Stomach (tissue), 9 donors: ENCODE measurements around the gene WWOX. TPM values are rescaled to one million over a fixed set of nuclear protein-coding genes. Genes with fewer than 3 reads are reported as not detected.

Experiments used
- DNase-seq, 2 donors: peaks; one replicate each; pipeline versions ENCODE4 v3.0.0 to v3.0.0-alpha.2; 2013 to 2019
- H3K27ac ChIP-seq, 5 donors: fragments of 200-600 bp in 4 of 5; sonication (generic) in 4 of 5; one replicate each; pipeline ENCODE4 v1.5.1; 2013 to 2019; ENCODE audit warnings: mild to moderate bottlenecking in 1 of 5, moderate library complexity in 1 of 5
- H3K27me3 ChIP-seq, 3 donors: fragments of 200-600 bp; sonication (generic); one replicate each; pipeline ENCODE4 v1.5.1; 2017 to 2019; ENCODE audit warnings: mixed run types in 1 of 3
- H3K36me3 ChIP-seq, 4 donors: fragments of 200-600 bp; sonication (generic); 1 replicate in 3 of 4; 2 replicates in 1 of 4; pipeline ENCODE4 v1.5.1; 2016 to 2019
- H3K4me1 ChIP-seq, 4 donors: fragments of 200-600 bp; sonication (generic); one replicate each; pipeline ENCODE4 v1.5.1; 2016 to 2019
- H3K4me3 ChIP-seq, 4 donors: fragments of 200-600 bp; sonication (generic) in 3 of 4; one replicate each; pipeline ENCODE4 v1.5.1; 2016 to 2019; ENCODE audit warnings: mild to moderate bottlenecking in 1 of 4
- H3K9me3 ChIP-seq, 4 donors: fragments of 200-600 bp; sonication (generic); one replicate each; pipeline ENCODE4 v1.5.1; 2016 to 2019
- CTCF ChIP-seq, 7 experiments: fragments of 450-650 bp in 4 of 7; fragments of 200-600 bp in 3 of 7; sonication (generic) in 3 of 7; IDR thresholded peaks; one replicate each; pipeline ENCODE4 v1.5.1; 2016 to 2019; ENCODE audit warnings: antibody characterized with exemption in 7 of 7, control low read depth in 2 of 7, mild to moderate bottlenecking in 1 of 7
- EP300 ChIP-seq: sonication (generic); formaldehyde crosslinking; IDR thresholded peaks from one replicate; pipeline ENCODE4 v1.6.1; 2017; ENCODE audit warnings: antibody characterized with exemption
- POLR2A ChIP-seq, 4 donors: fragments of 450-650 bp; IDR thresholded peaks; one replicate each; pipeline ENCODE4 v1.6.1; 2016; ENCODE audit warnings: antibody characterized with exemption in 4 of 4, control low read depth in 2 of 4, mild to moderate bottlenecking in 1 of 4, moderate library complexity in 1 of 4
- POLR2AphosphoS5 ChIP-seq, 3 donors: sonication (generic); formaldehyde crosslinking; IDR thresholded peaks; one replicate each; pipeline ENCODE4 v1.6.1; 2016; ENCODE audit warnings: antibody characterized with exemption in 3 of 3
- WGBS, 5 donors: extraction: QIAGEN DNeasy Blood & Tissue Kit in 3 of 5; methylation state at CpG; one replicate each; pipeline versions ENCODE4 v1.1.5 to v1.1.7; 2013 to 2018; 5-methylcytosine and 5-hydroxymethylcytosine counted together
- intact Hi-C: fragments of 100-400 bp; cut with DNase I; formaldehyde crosslinking; loops from one replicate; pipeline ENCODE4 v1.15.1; 2023; ENCODE audit warnings: low total_unique reads
- polyA plus RNA-seq, 3 donors: library from polyadenylated mRNA; stranded (reverse); fragments of 200-250 nt; gene quantifications; one replicate each; pipeline ENCODE4 v1.2.3, GENCODE V29; 2013
- total RNA-seq, 5 donors: library from RNA; depleted of rRNA; stranded (reverse); fragments of >200 nt; gene quantifications; one replicate each; pipeline versions ENCODE4 v1.1.0 to v1.2.3, GENCODE V29; 2014 to 2016
- donor health status: healthy with polysubstance abuse.
- donor health status: Bipolar disorder and iron deficiency.
- donor health status: healthy.

WWOX gene
- total and polyA plus RNA-seq, 8 donors = 7.7 to 129 (median 48.7) TPM

DNA sequence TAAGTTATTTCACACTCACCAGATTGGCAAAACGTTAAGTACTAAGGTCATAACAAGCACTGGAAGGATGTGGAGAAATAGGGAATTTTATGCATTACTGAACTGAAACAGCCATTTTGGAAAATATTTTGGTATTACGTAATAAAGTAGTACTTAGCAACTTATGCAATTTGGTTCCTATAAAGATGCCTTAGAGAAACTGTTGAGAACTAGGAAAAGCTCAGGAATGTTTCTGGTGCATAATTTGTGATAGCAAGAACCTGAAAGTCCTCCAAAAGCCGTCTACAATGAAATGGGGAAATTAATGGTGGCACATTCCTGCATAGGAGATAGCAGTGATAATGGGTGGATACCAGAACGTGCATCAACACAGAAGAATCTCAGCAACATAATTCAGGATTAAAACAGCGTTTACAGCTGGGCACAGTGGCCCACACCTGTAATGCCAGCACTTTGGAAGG lies 472.5 kb downstream of the WWOX start:
- DNase-seq = no peak
- H3K9me3 ChIP-seq = no peaks in the 10 kb centered on the region
- no peaks in the 10 kb centered on the region for H3K27me3 ChIP-seq
- no peaks in the 10 kb centered on the region for H3K36me3 ChIP-seq
- WGBS, 5 donors = 82 to 94% (median 89%) methylated on average over 5 of the region's 5 CpGs
- H3K27ac ChIP-seq = no peak overlapping the region
- intact Hi-C loops = no loop called here
- no peaks in the 10 kb centered on the region for H3K4me1 ChIP-seq
- no peak overlapping the region for H3K4me3 ChIP-seq
- TF ChIP-seq POLR2AphosphoS5 (IDR thresholded peaks at IDR 0.05) = no peak
- TF ChIP-seq CTCF (IDR thresholded peaks at IDR 0.05) = no peak
- no peak for TF ChIP-seq EP300
- no peak for TF ChIP-seq POLR2A (IDR thresholded peaks at IDR 0.05)

- intact Hi-C loops = no loop called here
- Histone ChIP-seq H3K36me3 (no peaks in the 10 kb centered on the region), H3K4me1 (no peaks in the 10 kb centered on the region), H3K9me3 (no peaks in the 10 kb centered on the region), H3K4me3 (no peak overlapping the region), H3K27me3 (no peaks in the 10 kb centered on the region), H3K27ac (no peak overlapping the region)
- TF ChIP-seq CTCF (IDR thresholded peaks at IDR 0.05) = no peak
- WGBS, 5 donors = 91 to 98% (median 92%) methylated on average over 2 of the region's 2 CpGs
- DNase-seq = no peak
Measured at GRCh38 chr16:78574571-78574970, 475.1 kb downstream of the WWOX start.

GRCh38 chr16:78576941-78577340 lies 477.5 kb downstream of the WWOX start:
- no peak for DNase-seq
- Histone ChIP-seq H3K27me3 (no peaks in the 10 kb centered on the region), H3K27ac (no peak overlapping the region), H3K36me3 (no peaks in the 10 kb centered on the region), H3K4me3 (no peak overlapping the region), H3K9me3 (no peaks in the 10 kb centered on the region), H3K4me1 (no peaks in the 10 kb centered on the region)
- TF ChIP-seq CTCF (IDR thresholded peaks at IDR 0.05) = no peak
- TF ChIP-seq POLR2AphosphoS5 (IDR thresholded peaks at IDR 0.05) = no peak
- no peak for TF ChIP-seq EP300
- TF ChIP-seq POLR2A (IDR thresholded peaks at IDR 0.05) = no peak
- intact Hi-C loops = no loop called here

GRCh38 chr16:78577630-78578029 lies 478.2 kb downstream of the WWOX start:
- no peaks in the 10 kb centered on the region for H3K9me3 ChIP-seq
- H3K36me3 ChIP-seq = no peaks in the 10 kb centered on the region
- peak in 1 of 2 donors; percentile 44 for DNase-seq
- H3K27ac ChIP-seq = no peak overlapping the region
- intact Hi-C loops = no loop called here
- H3K4me3 ChIP-seq = no peak overlapping the region
- H3K27me3 ChIP-seq = no peaks in the 10 kb centered on the region
- H3K4me1 ChIP-seq = no peaks in the 10 kb centered on the region
- WGBS, 5 donors = 69 to 80% (median 76%) methylated on average over 6 of the region's 6 CpGs
- TF ChIP-seq EP300 = no peak
- no peak for TF ChIP-seq POLR2AphosphoS5 (IDR thresholded peaks at IDR 0.05)
- TF ChIP-seq CTCF (IDR thresholded peaks at IDR 0.05) = no peak
- no peak for TF ChIP-seq POLR2A (IDR thresholded peaks at IDR 0.05)

GRCh38 chr16:78579020-78579419 lies 479.6 kb downstream of the WWOX start:
- no peaks in the 10 kb centered on the region for H3K4me1 ChIP-seq
- H3K9me3 ChIP-seq = no peaks in the 10 kb centered on the region
- H3K27ac ChIP-seq = no peak overlapping the region
- DNase-seq = no peak
- no peak for TF ChIP-seq POLR2AphosphoS5 (IDR thresholded peaks at IDR 0.05)
- TF ChIP-seq POLR2A (IDR thresholded peaks at IDR 0.05) = no peak
- no peak for TF ChIP-seq CTCF (IDR thresholded peaks at IDR 0.05)
- TF ChIP-seq EP300 = no peak
- no peak overlapping the region for H3K4me3 ChIP-seq
- WGBS, 5 donors = 83 to 93% (median 85%) methylated on average over 7 of the region's 7 CpGs
- no peaks in the 10 kb centered on the region for H3K27me3 ChIP-seq
- no peaks in the 10 kb centered on the region for H3K36me3 ChIP-seq
- intact Hi-C loops = no loop called here
